ENCODE measurements around the gene RAB1B. TPM values are rescaled to one million over a fixed set of nuclear protein-coding genes. Genes with fewer than 3 reads are reported as not detected.

The RAB1B gene
- total and polyA plus RNA-seq, 4 donors, result 40.4 to 83.0 (median 51.3) TPM

- WGBS, result 74% methylated on average over 123 of the region's 123 CpGs
- H3K27me3 ChIP-seq (ENCODE audit: control insufficient read depth in 4 of 4, insufficient read depth in 4 of 4, low read length in 3 of 4), result peaks cover 0 to 5% (median 0%) of the 10 kb centered on the region in 4 donors
- no peak overlapping the region for H3K4me3 ChIP-seq (ENCODE audit: low read depth in 1 of 3, low read length in 3 of 3)
These were observed 26.5 kb downstream of the RAB1B start for GRCh38 chr11:66294626-66295620.

GRCh38 chr11:66297610-66298009 lies 29.2 kb downstream of the RAB1B start:
- DNase-seq (ENCODE audit: low spot score), result no peak
- H3K4me3 ChIP-seq (ENCODE audit: low read depth in 1 of 3, low read length in 3 of 3), result no peak overlapping the region
- no peaks in the 10 kb centered on the region for H3K36me3 ChIP-seq (ENCODE audit: control insufficient read depth in 4 of 4, insufficient read depth in 3 of 4, low read depth in 1 of 4, low read length in 3 of 4)
- WGBS, result 64% methylated on average over 8 of the region's 8 CpGs
- no peaks in the 10 kb centered on the region for H3K4me1 ChIP-seq (ENCODE audit: control insufficient read depth in 4 of 4, insufficient read depth in 4 of 4, low read length in 3 of 4)
- peaks cover 0 to under 1% (median 0%) of the 10 kb centered on the region in 4 donors for H3K27me3 ChIP-seq (ENCODE audit: control insufficient read depth in 4 of 4, insufficient read depth in 4 of 4, low read length in 3 of 4)
- H3K9me3 ChIP-seq (ENCODE audit: control insufficient read depth in 4 of 4, low read length in 3 of 4), result no peaks in the 10 kb centered on the region
- H3K27ac ChIP-seq (ENCODE audit: low read depth in 1 of 2, low read length in 2 of 2), result no peak overlapping the region
- H3K9ac ChIP-seq (ENCODE audit: low read depth in 1 of 2, low read length in 2 of 2), result no peak overlapping the region
- no peak for TF ChIP-seq ZBTB33 (IDR thresholded peaks at IDR 0.05)
- no peak for TF ChIP-seq FOXA1 (IDR thresholded peaks at IDR 0.05)
- TF ChIP-seq ATF3 (IDR thresholded peaks at IDR 0.05), result no peak
- no peak for TF ChIP-seq FOXA2 (IDR thresholded peaks at IDR 0.05)
- no peak for TF ChIP-seq TAF1 (conservative IDR thresholded peaks at IDR 0.05)
- TF ChIP-seq MAX (IDR thresholded peaks at IDR 0.05), result no peak
- no peak for TF ChIP-seq RXRA (IDR thresholded peaks at IDR 0.05)
- TF ChIP-seq GABPA (IDR thresholded peaks at IDR 0.05 in 1 of 2, conservative IDR thresholded peaks at IDR 0.05 in 1 of 2), result no peak
- TF ChIP-seq CTCF (IDR thresholded peaks at IDR 0.05; ENCODE audit: low read depth, low read length, missing input control), result no peak

More at GRCh38 chr11:66294626-66295620, 26.5 kb downstream of the RAB1B start:
- no peak for DNase-seq (ENCODE audit: low spot score)
- Histone ChIP-seq H3K27ac (ENCODE audit: low read depth in 1 of 2, low read length in 2 of 2) (no peak overlapping the region), H3K9ac (ENCODE audit: low read depth in 1 of 2, low read length in 2 of 2) (no peak overlapping the region), H3K36me3 (ENCODE audit: control insufficient read depth in 4 of 4, insufficient read depth in 3 of 4, low read depth in 1 of 4, low read length in 3 of 4) (no peaks in the 10 kb centered on the region), H3K9me3 (ENCODE audit: control insufficient read depth in 4 of 4, low read length in 3 of 4) (no peaks in the 10 kb centered on the region), H3K4me1 (ENCODE audit: control insufficient read depth in 4 of 4, insufficient read depth in 4 of 4, low read length in 3 of 4) (peaks cover 4 to 12% (median 7%) of the 10 kb centered on the region in 4 donors)
- no peak for TF ChIP-seq REST (IDR thresholded peaks at IDR 0.05)
- no peak for TF ChIP-seq ATF3 (IDR thresholded peaks at IDR 0.05)
- TF ChIP-seq RAD21 (IDR thresholded peaks at IDR 0.05), result no peak
- TF ChIP-seq ZBTB33 (IDR thresholded peaks at IDR 0.05), result no peak
- TF ChIP-seq FOXA1 (IDR thresholded peaks at IDR 0.05), result no peak
